HG03064 (cell line): Measurements from ENCODE around the gene OXER1.

Experiments
- ATAC-seq: cut with Tn5 transposase; IDR thresholded peaks from one replicate; pipeline ENCODE4 v1.9.1; 2021; ENCODE audit warnings: low read depth; ENCODE audit not compliant: unreplicated experiment

OXER1 gene

GRCh38 chr2:42764096-42764495 is at the start of gene OXER1:
Gene OXER1 (minus strand): TSS chr2:42764135. CDS start chr2:42764062, 73 bp downstream.
- no peak for ATAC-seq

- ATAC-seq: no peak
These were observed 49.1 kb upstream of the OXER1 start for GRCh38 chr2:42812899-42813479.

GRCh38 chr2:42810971-42811811 is 47.3 kb upstream of the OXER1 start:
- ATAC-seq: peak; percentile 9

- ATAC-seq: peak; percentile 79
These were observed 46.4 kb upstream of the OXER1 start for GRCh38 chr2:42810121-42810970.

DNA sequence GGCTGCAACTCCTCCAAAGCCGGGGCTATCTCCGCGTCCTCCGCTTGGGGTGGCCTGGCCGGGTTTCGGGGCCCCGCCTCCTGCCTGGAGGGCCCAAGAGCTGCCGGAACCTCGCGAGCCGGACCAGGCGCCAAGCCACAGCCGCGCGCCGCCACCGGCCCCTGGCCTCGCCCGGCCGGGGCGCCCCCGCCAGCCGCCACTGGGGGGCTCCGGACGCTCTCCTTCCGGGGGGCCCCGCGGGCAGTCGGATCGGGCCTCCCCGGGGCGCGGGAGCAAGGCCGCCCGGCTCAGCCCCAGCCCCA is 45.8 kb upstream of the OXER1 start:
- peak; percentile 46 for ATAC-seq

- ATAC-seq: no peak
These were observed 45.3 kb upstream of the OXER1 start for GRCh38 chr2:42809131-42809818.

GRCh38 chr2:42808301-42808700 is 44.4 kb upstream of the OXER1 start:
- no peak for ATAC-seq

GRCh38 chr2:42806786-42807185 is 42.9 kb upstream of the OXER1 start:
- ATAC-seq: no peak

- ATAC-seq: no peak
These were observed 41.0 kb upstream of the OXER1 start for GRCh38 chr2:42804891-42805290.

DNA sequence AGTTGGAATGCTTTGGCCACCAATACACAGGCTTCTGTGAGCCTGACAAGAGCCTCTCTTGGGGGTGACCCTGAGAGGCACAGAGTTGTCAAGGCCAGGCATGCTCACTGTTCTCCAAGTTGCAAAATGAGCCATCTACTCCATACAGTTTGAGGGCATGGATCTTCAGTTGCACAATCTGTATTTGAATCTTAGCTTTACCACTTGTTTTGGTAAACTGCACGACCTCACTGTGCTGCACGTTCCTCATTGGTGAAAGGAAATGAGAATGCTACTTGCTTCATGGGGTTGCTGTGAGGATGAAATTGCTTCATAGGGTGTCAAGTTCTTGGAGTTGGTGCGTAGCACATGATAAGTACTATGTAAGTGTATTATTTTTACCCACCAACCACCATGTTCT is 40.4 kb upstream of the OXER1 start:
- ATAC-seq: no peak

- ATAC-seq: no peak
These were observed 38.2 kb upstream of the OXER1 start for GRCh38 chr2:42802150-42802549.

GRCh38 chr2:42801381-42801780 is 37.4 kb upstream of the OXER1 start:
- ATAC-seq: no peak

- ATAC-seq: no peak
These were observed 37.0 kb upstream of the OXER1 start for GRCh38 chr2:42800981-42801380.

- no peak for ATAC-seq
These were observed 36.6 kb upstream of the OXER1 start for GRCh38 chr2:42800461-42800962.

GRCh38 chr2:42799881-42800280 is 35.9 kb upstream of the OXER1 start:
- ATAC-seq: no peak

DNA sequence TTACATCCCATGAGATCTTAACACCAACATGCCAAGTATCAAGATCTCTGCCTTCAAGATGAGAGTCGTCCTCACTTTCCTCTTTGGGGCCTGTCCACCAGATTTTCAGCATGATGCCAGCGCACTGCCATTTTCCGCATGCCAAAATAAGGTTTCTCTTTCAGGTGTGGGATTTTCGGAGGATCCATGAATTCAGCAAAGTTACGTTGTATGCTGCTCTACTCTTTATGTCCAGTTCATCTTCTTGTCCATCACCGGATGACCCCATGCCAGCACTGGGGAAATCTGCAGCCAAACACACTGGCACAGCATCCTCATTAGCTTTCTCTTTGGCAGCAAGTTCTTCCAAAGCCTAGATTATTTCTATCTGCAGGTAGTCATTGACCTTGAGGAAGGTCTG is 33.3 kb upstream of the OXER1 start:
- no peak for ATAC-seq

DNA sequence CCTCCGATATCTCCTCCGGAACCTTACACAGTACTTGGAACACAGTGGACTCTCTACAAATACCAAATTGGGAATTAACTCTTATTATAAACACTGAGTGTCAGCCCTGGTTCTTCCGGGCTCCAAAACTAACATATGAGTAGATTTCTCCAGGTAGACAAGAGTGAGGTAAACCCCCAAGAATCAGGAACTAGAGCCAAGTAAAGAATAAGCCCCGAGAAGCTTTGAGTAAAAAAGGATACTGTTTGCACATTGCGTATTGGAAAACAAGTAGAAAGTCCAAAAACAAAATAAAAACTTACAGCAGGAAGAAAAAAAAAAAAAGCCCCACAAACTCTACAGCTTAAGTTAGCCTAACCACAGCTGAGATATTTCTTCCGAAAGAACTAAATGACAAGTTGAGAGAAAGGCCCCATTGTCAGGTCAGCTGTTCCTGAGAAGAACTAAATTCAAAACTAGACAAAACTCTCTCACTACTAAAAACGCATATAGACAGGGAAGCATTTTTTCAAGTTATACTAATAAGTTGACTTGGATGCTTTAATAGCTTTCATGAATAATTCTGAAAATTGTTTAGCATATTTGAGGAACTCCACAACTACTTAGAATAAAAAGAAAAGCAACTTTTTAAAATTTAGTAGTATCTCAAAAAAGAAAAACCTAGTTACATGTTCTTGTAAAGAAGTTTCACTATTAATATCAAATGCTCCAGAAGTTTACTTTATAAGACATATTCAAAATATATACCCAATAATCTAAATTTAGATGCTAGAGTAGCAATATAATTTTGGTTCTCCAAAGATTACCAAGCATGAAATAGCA is 32.7 kb upstream of the OXER1 start:
- no peak for ATAC-seq

GRCh38 chr2:42795841-42796301 is 31.9 kb upstream of the OXER1 start:
- ATAC-seq: peak; percentile 43

- no peak for ATAC-seq
These were observed 31.3 kb upstream of the OXER1 start for GRCh38 chr2:42795275-42795674.
